ENCODE measurements around the gene NOC2L. TPM values are rescaled to one million over a fixed set of nuclear protein-coding genes. Genes with fewer than 3 reads are reported as not detected.
"Not testable (repeated sequence)": the region's sequence is repeated elsewhere in the genome, so short reads cannot be mapped to it uniquely, and the experiment has no call there.

The NOC2L gene
- total and polyA plus RNA-seq, 5 donors from 2014 or later, result 36.8 to 56.6 (median 54.0) TPM

GRCh38 chr1:952603-953002 lies 6.5 kb downstream of the NOC2L start:
- no peaks in the 10 kb centered on the region for H3K27me3 Mint-ChIP-seq
- no peak overlapping the region for H3K4me3 Mint-ChIP-seq
- no peak overlapping the region for H3K27ac ChIP-seq (ENCODE audit: insufficient read depth, low read length, poor library complexity, severe bottlenecking)
- ATAC-seq (ENCODE audit: low read depth in 2 of 2) (no peak), DNase-seq (no peak)
- peaks cover 0 to 1% (median 0%) of the 10 kb centered on the region in 7 donors for H3K9me3 Mint-ChIP-seq
- H3K4me1 Mint-ChIP-seq, result peaks cover 0 to 16% (median 8%) of the 10 kb centered on the region in 4 donors
- peaks cover 79% of the 10 kb centered on the region for H3K36me3 ChIP-seq (ENCODE audit: control insufficient read depth, insufficient read depth, low read length)
- H3K27ac Mint-ChIP-seq, result no peak overlapping the region
- H3K36me3 Mint-ChIP-seq, result peaks cover 45% of the 10 kb centered on the region
- no peaks in the 10 kb centered on the region for H3K9me3 ChIP-seq (ENCODE audit: control insufficient read depth in 2 of 2, low read length in 2 of 2)
- H3K27me3 ChIP-seq (ENCODE audit: control insufficient read depth, insufficient read depth, low read length), result no peaks in the 10 kb centered on the region
- peaks cover 6% of the 10 kb centered on the region for H3K4me1 ChIP-seq (ENCODE audit: control insufficient read depth, insufficient read depth, low read length, poor library complexity, severe bottlenecking)
- H3K4me3 ChIP-seq (ENCODE audit: low read depth, low read length), result no peak overlapping the region

DNA sequence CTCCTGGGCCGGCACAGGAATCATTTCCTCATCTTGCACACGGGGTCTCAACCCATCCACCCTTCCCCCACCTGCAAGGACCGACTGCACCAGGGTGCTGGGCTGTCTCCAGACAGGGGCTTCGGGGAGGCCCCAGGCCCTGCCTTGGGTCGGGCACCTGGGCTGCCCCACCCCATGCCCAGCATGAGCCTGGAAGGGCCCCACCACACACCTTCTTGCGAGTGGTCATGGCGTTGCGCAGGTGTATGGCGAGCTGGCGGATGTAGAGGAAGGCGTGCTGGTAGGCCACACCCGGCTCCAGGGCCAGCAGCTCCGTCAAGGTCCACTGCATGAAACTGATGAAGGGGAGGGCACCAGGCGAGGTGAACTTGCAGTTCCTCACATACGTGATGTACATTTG lies 6.9 kb downstream of the NOC2L start:
- Histone ChIP-seq H3K36me3 (ENCODE audit: control insufficient read depth, insufficient read depth, low read length) (peaks cover 83% of the 10 kb centered on the region), H3K9me3 (ENCODE audit: control insufficient read depth in 2 of 2, low read length in 2 of 2) (no peaks in the 10 kb centered on the region), H3K27me3 (ENCODE audit: control insufficient read depth, insufficient read depth, low read length) (no peaks in the 10 kb centered on the region), H3K27ac (ENCODE audit: insufficient read depth, low read length, poor library complexity, severe bottlenecking) (no peak overlapping the region), H3K4me1 (ENCODE audit: control insufficient read depth, insufficient read depth, low read length, poor library complexity, severe bottlenecking) (peaks cover 2% of the 10 kb centered on the region), H3K4me3 (ENCODE audit: low read depth, low read length) (no peak overlapping the region)
- Mint-ChIP-seq H3K9me3 (peaks cover 0 to 1% (median 0%) of the 10 kb centered on the region in 7 donors), H3K27me3 (no peaks in the 10 kb centered on the region), H3K27ac (no peak overlapping the region), H3K4me1 (peaks cover 0 to 12% (median 5%) of the 10 kb centered on the region in 4 donors), H3K36me3 (peaks cover 45% of the 10 kb centered on the region), H3K4me3 (no peak overlapping the region)
- no peak for ATAC-seq (ENCODE audit: low read depth in 2 of 2)
- DNase-seq, result no peak

DNA sequence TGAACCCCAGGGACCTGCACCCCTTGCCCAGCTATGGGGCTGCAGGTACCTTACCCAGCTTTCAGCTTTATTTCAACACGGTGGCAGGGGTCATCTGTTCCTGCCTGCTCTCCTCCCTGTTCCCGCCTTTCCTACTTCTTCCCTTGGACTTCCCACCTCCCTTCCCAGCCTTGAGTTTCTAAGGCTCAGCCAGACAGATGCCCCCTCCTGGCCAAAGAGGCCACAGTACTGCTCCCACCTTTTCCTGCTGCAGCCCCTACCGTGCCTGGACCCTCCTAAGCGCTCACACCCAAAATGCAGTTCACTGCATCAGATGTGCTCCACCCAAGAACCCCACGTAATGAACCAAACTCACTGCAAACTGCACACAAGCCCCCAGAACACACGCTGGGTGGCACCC lies 7.7 kb downstream of the NOC2L start:
- peak overlapping the region in 1 of 4 donors; percentile 60 for H3K4me3 Mint-ChIP-seq
- Histone ChIP-seq H3K9me3 (ENCODE audit: control insufficient read depth in 2 of 2, low read length in 2 of 2) (no peaks in the 10 kb centered on the region), H3K4me1 (ENCODE audit: control insufficient read depth, insufficient read depth, low read length, poor library complexity, severe bottlenecking) (no peaks in the 10 kb centered on the region), H3K4me3 (ENCODE audit: low read depth, low read length) (no peak overlapping the region), H3K27ac (ENCODE audit: insufficient read depth, low read length, poor library complexity, severe bottlenecking) (no peak overlapping the region), H3K36me3 (ENCODE audit: control insufficient read depth, insufficient read depth, low read length) (peaks cover 84% of the 10 kb centered on the region), H3K27me3 (ENCODE audit: control insufficient read depth, insufficient read depth, low read length) (no peaks in the 10 kb centered on the region)
- DNase-seq (no peak), ATAC-seq (ENCODE audit: low read depth in 2 of 2) (no peak)
- no peak overlapping the region for H3K27ac Mint-ChIP-seq
- H3K27me3 Mint-ChIP-seq, result no peaks in the 10 kb centered on the region
- H3K4me1 Mint-ChIP-seq, result peaks cover 0 to 11% (median 5%) of the 10 kb centered on the region in 4 donors
- peaks cover 48% of the 10 kb centered on the region for H3K36me3 Mint-ChIP-seq
- H3K9me3 Mint-ChIP-seq, result peaks cover 0 to 1% (median 0%) of the 10 kb centered on the region in 7 donors

DNA sequence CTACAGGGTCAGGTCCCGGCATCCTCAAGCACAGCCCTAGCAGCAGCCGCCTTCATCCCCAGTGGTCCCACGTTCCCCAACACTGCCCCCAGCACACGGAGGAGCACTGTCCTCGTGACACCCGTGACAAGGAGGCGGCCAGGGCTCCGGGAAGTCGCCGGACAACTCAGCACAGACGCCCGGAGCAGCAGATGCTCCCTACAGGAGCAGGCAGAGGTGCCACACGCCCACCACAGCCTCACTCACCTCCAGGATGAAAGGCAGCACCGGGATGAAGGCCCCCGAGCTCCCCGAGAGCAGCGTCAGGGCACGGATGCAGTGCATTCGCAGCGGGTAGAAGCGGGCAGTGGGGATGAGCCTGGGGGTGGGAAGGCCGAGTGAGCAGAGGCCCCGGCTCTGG lies 8.2 kb downstream of the NOC2L start:
- Histone ChIP-seq H3K36me3 (ENCODE audit: control insufficient read depth, insufficient read depth, low read length) (peaks cover 79% of the 10 kb centered on the region), H3K27ac (ENCODE audit: insufficient read depth, low read length, poor library complexity, severe bottlenecking) (no peak overlapping the region), H3K4me1 (ENCODE audit: control insufficient read depth, insufficient read depth, low read length, poor library complexity, severe bottlenecking) (no peaks in the 10 kb centered on the region), H3K27me3 (ENCODE audit: control insufficient read depth, insufficient read depth, low read length) (no peaks in the 10 kb centered on the region), H3K4me3 (ENCODE audit: low read depth, low read length) (no peak overlapping the region), H3K9me3 (ENCODE audit: control insufficient read depth in 2 of 2, low read length in 2 of 2) (no peaks in the 10 kb centered on the region)
- DNase-seq, result no peak
- peaks cover 0 to 1% (median 0%) of the 10 kb centered on the region in 7 donors for H3K9me3 Mint-ChIP-seq
- peaks cover 0 to 11% (median 5%) of the 10 kb centered on the region in 4 donors for H3K4me1 Mint-ChIP-seq
- ATAC-seq (ENCODE audit: low read depth in 2 of 2), result no peak
- H3K4me3 Mint-ChIP-seq, result peak overlapping the region in 1 of 4 donors; percentile 56
- no peak overlapping the region for H3K27ac Mint-ChIP-seq
- H3K36me3 Mint-ChIP-seq, result peaks cover 50% of the 10 kb centered on the region
- no peaks in the 10 kb centered on the region for H3K27me3 Mint-ChIP-seq

GRCh38 chr1:950268-950667 lies 8.8 kb downstream of the NOC2L start:
- Histone ChIP-seq H3K4me1 (ENCODE audit: control insufficient read depth, insufficient read depth, low read length, poor library complexity, severe bottlenecking) (no peaks in the 10 kb centered on the region), H3K4me3 (ENCODE audit: low read depth, low read length) (no peak overlapping the region), H3K27me3 (ENCODE audit: control insufficient read depth, insufficient read depth, low read length) (no peaks in the 10 kb centered on the region), H3K27ac (ENCODE audit: insufficient read depth, low read length, poor library complexity, severe bottlenecking) (no peak overlapping the region), H3K36me3 (ENCODE audit: control insufficient read depth, insufficient read depth, low read length) (peaks cover 73% of the 10 kb centered on the region), H3K9me3 (ENCODE audit: control insufficient read depth in 2 of 2, low read length in 2 of 2) (no peaks in the 10 kb centered on the region)
- DNase-seq, result no peak
- ATAC-seq (ENCODE audit: low read depth in 2 of 2), result no peak
- Mint-ChIP-seq H3K27ac (no peak overlapping the region), H3K4me1 (peaks cover 0 to 10% (median 4%) of the 10 kb centered on the region in 4 donors), H3K36me3 (peaks cover 54% of the 10 kb centered on the region), H3K27me3 (no peaks in the 10 kb centered on the region), H3K9me3 (peaks cover 0 to 1% (median 0%) of the 10 kb centered on the region in 7 donors), H3K4me3 (peak overlapping the region in 1 of 4 donors; percentile 56)

- DNase-seq, result no peak
- peaks cover 51% of the 10 kb centered on the region for H3K36me3 ChIP-seq (ENCODE audit: control insufficient read depth, insufficient read depth, low read length)
- H3K4me1 ChIP-seq (ENCODE audit: control insufficient read depth, insufficient read depth, low read length, poor library complexity, severe bottlenecking), result peaks cover under 1% of the 10 kb centered on the region
- no peak overlapping the region for H3K27ac ChIP-seq (ENCODE audit: insufficient read depth, low read length, poor library complexity, severe bottlenecking)
- Mint-ChIP-seq H3K4me1 (peaks cover 0 to 8% (median under 1%) of the 10 kb centered on the region in 4 donors), H3K36me3 (peaks cover 36% of the 10 kb centered on the region), H3K27ac (no peak overlapping the region), H3K4me3 (no peak overlapping the region), H3K27me3 (peaks cover 4% of the 10 kb centered on the region), H3K9me3 (peaks cover 0 to 1% (median 0%) of the 10 kb centered on the region in 7 donors)
- no peak for ATAC-seq (ENCODE audit: low read depth in 2 of 2)
- no peaks in the 10 kb centered on the region for H3K9me3 ChIP-seq (ENCODE audit: control insufficient read depth in 2 of 2, low read length in 2 of 2)
- no peaks in the 10 kb centered on the region for H3K27me3 ChIP-seq (ENCODE audit: control insufficient read depth, insufficient read depth, low read length)
- H3K4me3 ChIP-seq (ENCODE audit: low read depth, low read length), result no peak overlapping the region
Measured at GRCh38 chr1:947958-948357, 11.1 kb downstream of the NOC2L start.

DNA sequence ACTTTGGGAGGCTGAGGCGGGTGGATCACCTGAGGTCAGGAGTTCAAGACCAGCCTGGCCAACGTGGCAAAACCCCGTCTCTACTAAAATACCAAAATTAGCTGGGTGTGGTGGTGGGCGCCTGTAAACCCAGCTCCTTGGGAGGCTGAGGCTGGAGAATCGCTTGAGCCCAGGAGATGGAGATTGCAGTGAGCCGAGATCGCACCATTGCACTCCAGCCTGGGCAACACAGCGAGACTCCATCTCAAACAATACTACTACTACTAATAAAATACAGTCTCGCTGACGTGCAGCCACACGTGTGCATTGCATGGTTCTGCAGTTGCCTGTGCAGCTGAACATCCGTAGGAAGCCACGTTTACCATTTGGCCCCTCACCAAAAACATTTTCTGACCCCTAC lies 12.2 kb downstream of the NOC2L start:
- H3K36me3 ChIP-seq (ENCODE audit: control insufficient read depth, insufficient read depth, low read length), result peaks cover 43% of the 10 kb centered on the region
- H3K36me3 Mint-ChIP-seq, result peaks cover 36% of the 10 kb centered on the region
- not testable (repeated sequence) for H3K27me3 Mint-ChIP-seq; H3K27ac ChIP-seq (ENCODE audit: insufficient read depth, low read length, poor library complexity, severe bottlenecking); DNase-seq; H3K4me1 Mint-ChIP-seq; H3K27ac Mint-ChIP-seq; H3K27me3 ChIP-seq (ENCODE audit: control insufficient read depth, insufficient read depth, low read length); H3K4me3 ChIP-seq (ENCODE audit: low read depth, low read length); H3K4me3 Mint-ChIP-seq; H3K9me3 ChIP-seq (ENCODE audit: control insufficient read depth in 2 of 2, low read length in 2 of 2); ATAC-seq (ENCODE audit: low read depth in 2 of 2); H3K9me3 Mint-ChIP-seq
- peaks cover 12% of the 10 kb centered on the region for H3K4me1 ChIP-seq (ENCODE audit: control insufficient read depth, insufficient read depth, low read length, poor library complexity, severe bottlenecking)
